HepG2 (cell line): ENCODE results near the gene PPM1M. TPM values are rescaled to one million over a fixed set of nuclear protein-coding genes. Genes with fewer than 3 reads are reported as not detected.

Experiments used
- HNRNPLL ChIP-seq: fragments of 200-400 bp; formaldehyde crosslinking; IDR thresholded peaks from 2 replicates; pipeline ENCODE4 v1.6.1; 2017; ENCODE audit warnings: mild to moderate bottlenecking, low read depth, low read length; ENCODE audit not compliant: poor library complexity, severe bottlenecking
- PRMT3 ChIP-seq: sonication (generic); formaldehyde crosslinking; IDR thresholded peaks from 2 replicates; pipeline ENCODE4 v1.8.1; 2022; ENCODE audit warnings: low read depth, mild to moderate bottlenecking, moderate library complexity, missing genetic modification reagents, borderline replicate concordance
- SSRP1 ChIP-seq: IDR thresholded peaks from 2 replicates; pipeline ENCODE4 v1.6.1; 2016; ENCODE audit warnings: control low read depth
- ZBTB7A ChIP-seq: sonication (generic); formaldehyde crosslinking; IDR thresholded peaks from 2 replicates; pipeline ENCODE4 v1.8.0; 2022; ENCODE audit warnings: mild to moderate bottlenecking, missing genetic modification reagents
- ZNF280D ChIP-seq: sonication (generic); formaldehyde crosslinking; IDR thresholded peaks from 2 replicates; pipeline ENCODE4 v1.5.1; 2020; ENCODE audit warnings: mild to moderate bottlenecking, missing genetic modification reagents
- ZNF354B ChIP-seq: sonication (generic); formaldehyde crosslinking; IDR thresholded peaks from 2 replicates; pipeline ENCODE4 v1.8.0; 2022; ENCODE audit warnings: mild to moderate bottlenecking, missing genetic modification reagents
- ZNF563 ChIP-seq: sonication (generic); formaldehyde crosslinking; IDR thresholded peaks from 2 replicates; pipeline ENCODE4 v1.8.0; 2022; ENCODE audit warnings: mild to moderate bottlenecking, moderate library complexity, missing genetic modification reagents
- ZNF724P ChIP-seq: sonication (generic); formaldehyde crosslinking; IDR thresholded peaks from 2 replicates; pipeline ENCODE4 v1.8.0; 2022; ENCODE audit warnings: missing genetic modification reagents, borderline replicate concordance
- ZNF879 ChIP-seq: sonication (generic); formaldehyde crosslinking; IDR thresholded peaks from 2 replicates; pipeline ENCODE4 v1.8.1; 2023; ENCODE audit warnings: missing genetic modification reagents
- polyA plus RNA-seq, 8 experiments: library from polyadenylated mRNA; depleted of rRNA in 3 of 8; stranded (reverse) in 7 of 8; unstranded in 1 of 8; fragments of >200 nt; fragmentation: Illumina TruSeq in 4 of 8; extraction: Trizol in 4 of 8; gene quantifications; 2 replicates each; pipeline versions ENCODE4 v1.2.1 to v1.2.3, GENCODE V29; 2011 to 2016; ENCODE audit warnings: low read depth in 4 of 8, missing spikeins in 1 of 8, mixed read lengths in 1 of 8; ENCODE audit not compliant: insufficient read depth in 1 of 8
- total RNA-seq, 5 experiments: library from RNA; depleted of rRNA; stranded (reverse); fragments of >200 nt; fragmentation: Illumina TruSeq; extraction: Trizol; gene quantifications; 2 replicates each; pipeline ENCODE4 v1.2.3, GENCODE V29; 2016; ENCODE audit warnings: low read depth in 1 of 5
- TF ChIP-seq, protein P1 (sequence below), 2 experiments: sonication (generic) in 1 of 2; formaldehyde crosslinking in 1 of 2; IDR thresholded peaks; 2 replicates each; pipeline versions ENCODE4 v1.4.0 to v1.6.1; 2018 to 2020; ENCODE audit warnings: missing genetic modification reagents in 2 of 2, borderline replicate concordance in 1 of 2, low read depth in 1 of 2, mild to moderate bottlenecking in 1 of 2, missing biosample characterization in 1 of 2
- TF ChIP-seq, protein P2 (sequence below): sonication (generic); formaldehyde crosslinking; IDR thresholded peaks from 2 replicates; pipeline ENCODE4 v1.4.0; 2020; ENCODE audit warnings: mild to moderate bottlenecking, missing genetic modification reagents
- TF ChIP-seq, protein P3 (sequence below): sonication (generic); formaldehyde crosslinking; IDR thresholded peaks from 2 replicates; pipeline ENCODE4 v1.4.0; 2020; ENCODE audit warnings: mild to moderate bottlenecking, missing genetic modification reagents
- TF ChIP-seq, protein P4 (sequence below): IDR thresholded peaks from 2 replicates; pipeline ENCODE4 v1.6.1; 2016

PPM1M gene
- total and polyA plus RNA-seq, 2 of the 13 experiments (the other 11 are each of a cell fraction or from before 2014, with no cell fraction given), result 2.5 to 5.9 TPM

GRCh38 chr3:52197842-52198625 is 47.5 kb upstream of the PPM1M start, which contains the start of gene ALAS1 (continued):
- TF ChIP-seq, protein P1, sequence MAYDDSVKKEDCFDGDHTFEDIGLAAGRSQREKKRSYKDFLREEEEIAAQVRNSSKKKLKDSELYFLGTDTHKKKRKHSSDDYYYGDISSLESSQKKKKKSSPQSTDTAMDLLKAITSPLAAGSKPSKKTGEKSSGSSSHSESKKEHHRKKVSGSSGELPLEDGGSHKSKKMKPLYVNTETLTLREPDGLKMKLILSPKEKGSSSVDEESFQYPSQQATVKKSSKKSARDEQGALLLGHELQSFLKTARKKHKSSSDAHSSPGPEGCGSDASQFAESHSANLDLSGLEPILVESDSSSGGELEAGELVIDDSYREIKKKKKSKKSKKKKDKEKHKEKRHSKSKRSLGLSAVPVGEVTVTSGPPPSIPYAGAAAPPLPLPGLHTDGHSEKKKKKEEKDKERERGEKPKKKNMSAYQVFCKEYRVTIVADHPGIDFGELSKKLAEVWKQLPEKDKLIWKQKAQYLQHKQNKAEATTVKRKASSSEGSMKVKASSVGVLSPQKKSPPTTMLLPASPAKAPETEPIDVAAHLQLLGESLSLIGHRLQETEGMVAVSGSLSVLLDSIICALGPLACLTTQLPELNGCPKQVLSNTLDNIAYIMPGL (CRISPR knock-in tag; IDR thresholded peaks at IDR 0.05; ENCODE audit: borderline replicate concordance in 1 of 2, low read depth in 1 of 2), result peak in 1 of 2 experiments; percentile 79; a peak in 2 of 4 replicates
- TF ChIP-seq, protein P2, sequence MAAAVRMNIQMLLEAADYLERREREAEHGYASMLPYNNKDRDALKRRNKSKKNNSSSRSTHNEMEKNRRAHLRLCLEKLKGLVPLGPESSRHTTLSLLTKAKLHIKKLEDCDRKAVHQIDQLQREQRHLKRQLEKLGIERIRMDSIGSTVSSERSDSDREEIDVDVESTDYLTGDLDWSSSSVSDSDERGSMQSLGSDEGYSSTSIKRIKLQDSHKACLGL (CRISPR knock-in tag), result no peak; the same call in 1 of the 2 replicates
- TF ChIP-seq, protein P3, sequence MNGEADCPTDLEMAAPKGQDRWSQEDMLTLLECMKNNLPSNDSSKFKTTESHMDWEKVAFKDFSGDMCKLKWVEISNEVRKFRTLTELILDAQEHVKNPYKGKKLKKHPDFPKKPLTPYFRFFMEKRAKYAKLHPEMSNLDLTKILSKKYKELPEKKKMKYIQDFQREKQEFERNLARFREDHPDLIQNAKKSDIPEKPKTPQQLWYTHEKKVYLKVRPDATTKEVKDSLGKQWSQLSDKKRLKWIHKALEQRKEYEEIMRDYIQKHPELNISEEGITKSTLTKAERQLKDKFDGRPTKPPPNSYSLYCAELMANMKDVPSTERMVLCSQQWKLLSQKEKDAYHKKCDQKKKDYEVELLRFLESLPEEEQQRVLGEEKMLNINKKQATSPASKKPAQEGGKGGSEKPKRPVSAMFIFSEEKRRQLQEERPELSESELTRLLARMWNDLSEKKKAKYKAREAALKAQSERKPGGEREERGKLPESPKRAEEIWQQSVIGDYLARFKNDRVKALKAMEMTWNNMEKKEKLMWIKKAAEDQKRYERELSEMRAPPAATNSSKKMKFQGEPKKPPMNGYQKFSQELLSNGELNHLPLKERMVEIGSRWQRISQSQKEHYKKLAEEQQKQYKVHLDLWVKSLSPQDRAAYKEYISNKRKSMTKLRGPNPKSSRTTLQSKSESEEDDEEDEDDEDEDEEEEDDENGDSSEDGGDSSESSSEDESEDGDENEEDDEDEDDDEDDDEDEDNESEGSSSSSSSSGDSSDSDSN (CRISPR knock-in tag), result peak; percentile 46; the same call in 1 of the 2 replicates
- TF ChIP-seq, protein P4, sequence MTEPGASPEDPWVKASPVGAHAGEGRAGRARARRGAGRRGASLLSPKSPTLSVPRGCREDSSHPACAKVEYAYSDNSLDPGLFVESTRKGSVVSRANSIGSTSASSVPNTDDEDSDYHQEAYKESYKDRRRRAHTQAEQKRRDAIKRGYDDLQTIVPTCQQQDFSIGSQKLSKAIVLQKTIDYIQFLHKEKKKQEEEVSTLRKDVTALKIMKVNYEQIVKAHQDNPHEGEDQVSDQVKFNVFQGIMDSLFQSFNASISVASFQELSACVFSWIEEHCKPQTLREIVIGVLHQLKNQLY, result no peak
- TF ChIP-seq ZNF563 (CRISPR knock-in tag), result no peak
- peak; percentile 69; the same call in 1 of the 2 replicates for TF ChIP-seq PRMT3 (CRISPR knock-in tag)
- TF ChIP-seq ZNF280D (CRISPR knock-in tag), result 0 out of 2 replicates have a peak, but pooled peaks have one; percentile 41
- 0 out of 2 replicates have a peak, but pooled peaks have one; percentile 69 for TF ChIP-seq ZNF724P (CRISPR knock-in tag)
- no peak for TF ChIP-seq ZNF879 (CRISPR knock-in tag)
- TF ChIP-seq HNRNPLL, result peak; percentile 49
- no peak for TF ChIP-seq ZBTB7A
- peak; percentile 84 for TF ChIP-seq ZNF354B (CRISPR knock-in tag)
- TF ChIP-seq SSRP1 (CRISPR knock-in tag), result no peak
